ENCODE data around the gene TBC1D2. TPM values are rescaled to one million over a fixed set of nuclear protein-coding genes. Genes with fewer than 3 reads are reported as not detected.

TBC1D2 gene
- total and polyA plus RNA-seq, 2 donors (not counting 1 experiment from before 2014, with no cell fraction given) = 7.5 to 24.9 TPM

- no peak overlapping the region for H3K9ac ChIP-seq (ENCODE audit: insufficient read depth, low read length)
- no peak overlapping the region for H2AFZ ChIP-seq (ENCODE audit: low read length)
- no peak overlapping the region for H3K4me3 ChIP-seq (replicated peaks in 1 of 4; ENCODE audit: control extremely low read depth in 1 of 4, insufficient read depth in 1 of 4, low read depth in 3 of 4, low read length in 4 of 4)
- no peaks in the 10 kb centered on the region for H3K79me2 ChIP-seq (ENCODE audit: control insufficient read depth, insufficient read depth, low read length)
- no peaks in the 10 kb centered on the region for H4K20me1 ChIP-seq (ENCODE audit: control insufficient read depth, extremely low read depth, insufficient read depth, low read length)
- TF ChIP-seq EZH2 (IDR thresholded peaks at IDR 0.05; ENCODE audit: low read length, missing control alignments) = no peak
- TF ChIP-seq, protein P1, sequence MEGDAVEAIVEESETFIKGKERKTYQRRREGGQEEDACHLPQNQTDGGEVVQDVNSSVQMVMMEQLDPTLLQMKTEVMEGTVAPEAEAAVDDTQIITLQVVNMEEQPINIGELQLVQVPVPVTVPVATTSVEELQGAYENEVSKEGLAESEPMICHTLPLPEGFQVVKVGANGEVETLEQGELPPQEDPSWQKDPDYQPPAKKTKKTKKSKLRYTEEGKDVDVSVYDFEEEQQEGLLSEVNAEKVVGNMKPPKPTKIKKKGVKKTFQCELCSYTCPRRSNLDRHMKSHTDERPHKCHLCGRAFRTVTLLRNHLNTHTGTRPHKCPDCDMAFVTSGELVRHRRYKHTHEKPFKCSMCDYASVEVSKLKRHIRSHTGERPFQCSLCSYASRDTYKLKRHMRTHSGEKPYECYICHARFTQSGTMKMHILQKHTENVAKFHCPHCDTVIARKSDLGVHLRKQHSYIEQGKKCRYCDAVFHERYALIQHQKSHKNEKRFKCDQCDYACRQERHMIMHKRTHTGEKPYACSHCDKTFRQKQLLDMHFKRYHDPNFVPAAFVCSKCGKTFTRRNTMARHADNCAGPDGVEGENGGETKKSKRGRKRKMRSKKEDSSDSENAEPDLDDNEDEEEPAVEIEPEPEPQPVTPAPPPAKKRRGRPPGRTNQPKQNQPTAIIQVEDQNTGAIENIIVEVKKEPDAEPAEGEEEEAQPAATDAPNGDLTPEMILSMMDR (conservative IDR thresholded peaks at IDR 0.05 in 1 of 2, IDR thresholded peaks at IDR 0.05 in 1 of 2; ENCODE audit: low read depth in 1 of 2, low read length in 2 of 2) = no peak
- DNase-seq (ENCODE audit: low read depth in 2 of 2) = no peak
- H3K36me3 ChIP-seq (ENCODE audit: control insufficient read depth, insufficient read depth, low read length) = no peaks in the 10 kb centered on the region
- no peaks in the 10 kb centered on the region for H3K9me3 ChIP-seq (ENCODE audit: control insufficient read depth, insufficient read depth, low read depth, low read length)
- no peaks in the 10 kb centered on the region for H3K4me1 ChIP-seq (ENCODE audit: control insufficient read depth, extremely low read depth, insufficient read depth, low read length)
- no peak overlapping the region for H3K27ac ChIP-seq (ENCODE audit: insufficient read depth, low read length)
- no peak overlapping the region for H3K4me2 ChIP-seq (ENCODE audit: extremely low read depth, insufficient read depth, low read length)
- peaks cover 8% of the 10 kb centered on the region for H3K27me3 ChIP-seq (ENCODE audit: control insufficient read depth, insufficient read depth, low read length)
These were observed 82.3 kb downstream of the TBC1D2 start for GRCh38 chr9:98173181-98173580.

DNA sequence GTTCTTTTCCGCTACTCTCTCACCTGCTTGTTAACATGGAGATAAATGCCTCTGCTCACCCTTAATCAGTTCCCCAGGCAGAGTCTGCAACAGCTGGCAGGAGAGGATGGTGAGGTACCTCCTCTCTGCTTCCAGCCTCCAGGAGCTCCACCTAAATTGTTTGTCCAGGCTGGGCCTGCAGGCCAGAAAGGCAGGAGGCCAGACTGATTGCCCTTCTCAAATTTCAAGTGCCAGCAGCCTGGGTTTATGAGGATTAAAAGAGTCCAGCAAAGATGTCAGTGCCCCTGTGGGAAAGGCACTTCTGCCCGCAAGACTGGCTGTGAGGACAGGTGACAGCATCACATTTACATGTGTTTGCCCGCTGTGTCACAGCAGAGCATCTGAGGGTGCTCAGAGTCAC lies 82.8 kb downstream of the TBC1D2 start:
- Histone ChIP-seq H3K79me2 (ENCODE audit: control insufficient read depth, insufficient read depth, low read length) (no peaks in the 10 kb centered on the region), H3K27me3 (ENCODE audit: control insufficient read depth, insufficient read depth, low read length) (peaks cover 8% of the 10 kb centered on the region), H2AFZ (ENCODE audit: low read length) (no peak overlapping the region), H3K4me1 (ENCODE audit: control insufficient read depth, extremely low read depth, insufficient read depth, low read length) (no peaks in the 10 kb centered on the region), H3K27ac (ENCODE audit: insufficient read depth, low read length) (no peak overlapping the region), H3K4me3 (replicated peaks in 1 of 4; ENCODE audit: control extremely low read depth in 1 of 4, insufficient read depth in 1 of 4, low read depth in 3 of 4, low read length in 4 of 4) (no peak overlapping the region), H3K9me3 (ENCODE audit: control insufficient read depth, insufficient read depth, low read depth, low read length) (no peaks in the 10 kb centered on the region), H4K20me1 (ENCODE audit: control insufficient read depth, extremely low read depth, insufficient read depth, low read length) (no peaks in the 10 kb centered on the region), H3K4me2 (ENCODE audit: extremely low read depth, insufficient read depth, low read length) (no peak overlapping the region), H3K36me3 (ENCODE audit: control insufficient read depth, insufficient read depth, low read length) (no peaks in the 10 kb centered on the region), H3K9ac (ENCODE audit: insufficient read depth, low read length) (no peak overlapping the region)
- TF ChIP-seq, protein P1 (conservative IDR thresholded peaks at IDR 0.05 in 1 of 2, IDR thresholded peaks at IDR 0.05 in 1 of 2; ENCODE audit: low read depth in 1 of 2, low read length in 2 of 2) = no peak
- no peak for TF ChIP-seq EZH2 (IDR thresholded peaks at IDR 0.05; ENCODE audit: low read length, missing control alignments)
- DNase-seq (ENCODE audit: low read depth in 2 of 2) = peak in 1 of 2 donors; percentile 9

GRCh38 chr9:98171176-98171925 lies 84.1 kb downstream of the TBC1D2 start:
- Histone ChIP-seq H3K9ac (ENCODE audit: insufficient read depth, low read length) (no peak overlapping the region), H3K4me3 (replicated peaks in 1 of 4; ENCODE audit: control extremely low read depth in 1 of 4, insufficient read depth in 1 of 4, low read depth in 3 of 4, low read length in 4 of 4) (no peak overlapping the region), H3K79me2 (ENCODE audit: control insufficient read depth, insufficient read depth, low read length) (no peaks in the 10 kb centered on the region), H3K9me3 (ENCODE audit: control insufficient read depth, insufficient read depth, low read depth, low read length) (no peaks in the 10 kb centered on the region), H4K20me1 (ENCODE audit: control insufficient read depth, extremely low read depth, insufficient read depth, low read length) (no peaks in the 10 kb centered on the region), H3K27ac (ENCODE audit: insufficient read depth, low read length) (no peak overlapping the region), H2AFZ (ENCODE audit: low read length) (no peak overlapping the region), H3K4me2 (ENCODE audit: extremely low read depth, insufficient read depth, low read length) (no peak overlapping the region), H3K36me3 (ENCODE audit: control insufficient read depth, insufficient read depth, low read length) (no peaks in the 10 kb centered on the region), H3K27me3 (ENCODE audit: control insufficient read depth, insufficient read depth, low read length) (peaks cover 10% of the 10 kb centered on the region), H3K4me1 (ENCODE audit: control insufficient read depth, extremely low read depth, insufficient read depth, low read length) (no peaks in the 10 kb centered on the region)
- no peak for TF ChIP-seq EZH2 (IDR thresholded peaks at IDR 0.05; ENCODE audit: low read length, missing control alignments)
- TF ChIP-seq, protein P1 (conservative IDR thresholded peaks at IDR 0.05 in 1 of 2, IDR thresholded peaks at IDR 0.05 in 1 of 2; ENCODE audit: low read depth in 1 of 2, low read length in 2 of 2) = no peak
- DNase-seq (ENCODE audit: low read depth in 2 of 2) = no peak

All from fibroblast of lung (primary cell).